ENCODE measurements around the gene MSMP. TPM values are rescaled to one million over a fixed set of nuclear protein-coding genes. Genes with fewer than 3 reads are reported as not detected.

Gene MSMP
- total and polyA plus RNA-seq, 9 of the 15 experiments (the other 6 are each of a cell fraction or from before 2014, with no cell fraction given), result 0.60 TPM; not detected in 8

DNA sequence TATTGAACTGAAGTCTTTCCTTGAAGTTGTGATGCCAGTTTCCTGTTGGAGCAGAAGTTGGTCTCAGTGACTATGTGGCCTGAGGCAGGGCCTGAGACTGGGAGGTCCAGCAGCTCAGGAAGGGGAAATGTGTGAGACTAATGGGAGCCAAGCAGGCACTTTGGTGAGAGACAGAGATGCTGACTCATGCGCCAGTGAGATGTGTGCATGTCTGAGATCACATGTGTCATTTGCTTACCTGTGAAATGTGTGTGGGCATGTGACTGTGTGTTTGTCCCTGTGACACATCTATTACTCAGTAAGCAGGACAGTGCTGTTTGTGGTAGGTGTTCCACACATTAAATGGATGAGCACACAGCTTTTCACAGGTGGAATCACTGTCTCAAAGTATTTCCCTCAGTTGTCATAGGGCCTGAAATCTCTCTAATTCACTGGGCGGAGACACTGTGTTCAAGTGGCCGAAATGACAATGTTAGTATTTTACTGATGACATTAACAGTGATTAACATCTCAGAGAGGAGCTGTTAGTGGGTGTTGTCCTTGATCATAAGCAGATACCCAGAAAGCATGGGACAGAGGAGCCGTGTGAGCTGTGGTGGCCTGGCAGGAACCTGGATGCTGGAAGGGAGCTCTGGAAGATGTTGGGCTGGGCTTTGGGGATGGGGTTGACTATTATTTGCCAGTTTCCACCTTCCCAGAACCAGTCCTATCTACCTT is 44.7 kb upstream of the MSMP start (continued):
- no peak for TF ChIP-seq MYNN (IDR thresholded peaks at IDR 0.05)
- TF ChIP-seq MYNN (CRISPR knock-in tag; IDR thresholded peaks at IDR 0.05), result no peak
- no peak for TF ChIP-seq TAF9B (IDR thresholded peaks at IDR 0.05; ENCODE audit: partially characterized antibody)
- TF ChIP-seq MECOM (CRISPR knock-in tag; IDR thresholded peaks at IDR 0.05), result 0 out of 2 replicates have a peak, but pooled peaks have one; percentile 29
- TF ChIP-seq OTX1 (CRISPR knock-in tag; IDR thresholded peaks at IDR 0.05), result no peak
- TF ChIP-seq SIN3B (IDR thresholded peaks at IDR 0.05; ENCODE audit: low read depth), result no peak
- no peak for TF ChIP-seq ZFX (CRISPR knock-in tag; IDR thresholded peaks at IDR 0.05)
- TF ChIP-seq CHD7 (IDR thresholded peaks at IDR 0.05; ENCODE audit: low read depth, low read length), result no peak
- TF ChIP-seq ILF3 (IDR thresholded peaks at IDR 0.05; ENCODE audit: borderline replicate concordance), result no peak
- no peak for TF ChIP-seq BRCA1 (IDR thresholded peaks at IDR 0.05)
- no peak for TF ChIP-seq BRCA1 (CRISPR knock-in tag; IDR thresholded peaks at IDR 0.05)
- TF ChIP-seq TSC22D4 (tag; IDR thresholded peaks at IDR 0.05), result no peak
- TF ChIP-seq ZNF316 (IDR thresholded peaks at IDR 0.05), result peak; percentile 97
- TF ChIP-seq U2AF2 (optimal IDR thresholded peaks at IDR 0.05; ENCODE audit: low read depth, low read length), result no peak
- peak; percentile 71 for TF ChIP-seq BHLHE40 (IDR thresholded peaks at IDR 0.05; ENCODE audit: low read length)
- TF ChIP-seq DNMT1 (IDR thresholded peaks at IDR 0.05), result no peak
- no peak for TF ChIP-seq SETDB1 (IDR thresholded peaks at IDR 0.05; ENCODE audit: low read length)
- no peak for TF ChIP-seq CEBPB (tag; IDR thresholded peaks at IDR 0.05)
- no peak for TF ChIP-seq ZKSCAN1 (IDR thresholded peaks at IDR 0.05; ENCODE audit: low read depth, low read length)
- no peak for TF ChIP-seq MCM7 (IDR thresholded peaks at IDR 0.05)

All from K562 (cell line).